Measurements from ENCODE around the gene KIAA0232.

KIAA0232 gene

GRCh38 chr4:6857009-6857882 lies 74.7 kb downstream of the KIAA0232 start:
- H3K27me3 ChIP-seq (ENCODE audit: low read depth, low read length) = no peaks in the 10 kb centered on the region
- H3K4me1 ChIP-seq (ENCODE audit: control insufficient read depth in 1 of 2, insufficient read depth in 2 of 2, low read length in 2 of 2) = peaks cover 0 to 16% of the 10 kb centered on the region in 2 donors
- H3K4me3 ChIP-seq (ENCODE audit: low read depth in 1 of 2, low read length in 2 of 2) = no peak overlapping the region
- H3K9me3 ChIP-seq (ENCODE audit: control insufficient read depth in 1 of 2, low read length in 2 of 2) = peaks cover 6% of the 10 kb centered on the region in 2 donors
- H3K36me3 ChIP-seq (ENCODE audit: control insufficient read depth in 1 of 2, insufficient read depth in 2 of 2, low read length in 2 of 2) = peaks cover 28 to 33% of the 10 kb centered on the region in 2 donors
- no peak overlapping the region for H3K27ac ChIP-seq (ENCODE audit: low read length)

- no peak overlapping the region for H3K27ac ChIP-seq (ENCODE audit: low read length)
- peaks cover 0 to 16% of the 10 kb centered on the region in 2 donors for H3K4me1 ChIP-seq (ENCODE audit: control insufficient read depth in 1 of 2, insufficient read depth in 2 of 2, low read length in 2 of 2)
- H3K36me3 ChIP-seq (ENCODE audit: control insufficient read depth in 1 of 2, insufficient read depth in 2 of 2, low read length in 2 of 2) = peaks cover 42 to 45% of the 10 kb centered on the region in 2 donors
- no peaks in the 10 kb centered on the region for H3K9me3 ChIP-seq (ENCODE audit: control insufficient read depth in 1 of 2, low read length in 2 of 2)
- H3K27me3 ChIP-seq (ENCODE audit: low read depth, low read length) = no peaks in the 10 kb centered on the region
- H3K4me3 ChIP-seq (ENCODE audit: low read depth in 1 of 2, low read length in 2 of 2) = no peak overlapping the region
Observed at GRCh38 chr4:6858997-6859396, 76.5 kb downstream of the KIAA0232 start.

- Histone ChIP-seq H3K27ac (ENCODE audit: low read length) (no peak overlapping the region), H3K27me3 (ENCODE audit: low read depth, low read length) (no peaks in the 10 kb centered on the region), H3K4me1 (ENCODE audit: control insufficient read depth in 1 of 2, insufficient read depth in 2 of 2, low read length in 2 of 2) (peaks cover 0 to 16% of the 10 kb centered on the region in 2 donors), H3K36me3 (ENCODE audit: control insufficient read depth in 1 of 2, insufficient read depth in 2 of 2, low read length in 2 of 2) (peaks cover 42 to 47% of the 10 kb centered on the region in 2 donors), H3K4me3 (ENCODE audit: low read depth in 1 of 2, low read length in 2 of 2) (no peak overlapping the region), H3K9me3 (ENCODE audit: control insufficient read depth in 1 of 2, low read length in 2 of 2) (no peaks in the 10 kb centered on the region)
Observed at GRCh38 chr4:6859543-6859942, 77.0 kb downstream of the KIAA0232 start.

- no peak overlapping the region for H3K27ac ChIP-seq (ENCODE audit: low read length)
- no peaks in the 10 kb centered on the region for H3K27me3 ChIP-seq (ENCODE audit: low read depth, low read length)
- H3K4me3 ChIP-seq (ENCODE audit: low read depth in 1 of 2, low read length in 2 of 2) = no peak overlapping the region
Observed at GRCh38 chr4:6868386-6868785, 85.9 kb downstream of the KIAA0232 start.

GRCh38 chr4:6869944-6870343 lies 87.4 kb downstream of the KIAA0232 start:
- no peaks in the 10 kb centered on the region for H3K27me3 ChIP-seq (ENCODE audit: low read depth, low read length)
- H3K36me3 ChIP-seq (ENCODE audit: control insufficient read depth in 1 of 2, insufficient read depth in 2 of 2, low read length in 2 of 2) = peaks cover 17 to 56% of the 10 kb centered on the region in 2 donors
- H3K27ac ChIP-seq (ENCODE audit: low read length) = no peak overlapping the region
- peaks cover 0 to 4% of the 10 kb centered on the region in 2 donors for H3K4me1 ChIP-seq (ENCODE audit: control insufficient read depth in 1 of 2, insufficient read depth in 2 of 2, low read length in 2 of 2)
- H3K9me3 ChIP-seq (ENCODE audit: control insufficient read depth in 1 of 2, low read length in 2 of 2) = no peaks in the 10 kb centered on the region
- no peak overlapping the region for H3K4me3 ChIP-seq (ENCODE audit: low read depth in 1 of 2, low read length in 2 of 2)

More at GRCh38 chr4:6868386-6868785, 85.9 kb downstream of the KIAA0232 start:
- H3K4me1 ChIP-seq (ENCODE audit: control insufficient read depth in 1 of 2, insufficient read depth in 2 of 2, low read length in 2 of 2) = peaks cover 0 to 4% of the 10 kb centered on the region in 2 donors
- H3K36me3 ChIP-seq (ENCODE audit: control insufficient read depth in 1 of 2, insufficient read depth in 2 of 2, low read length in 2 of 2) = peaks cover 24 to 53% of the 10 kb centered on the region in 2 donors
- no peaks in the 10 kb centered on the region for H3K9me3 ChIP-seq (ENCODE audit: control insufficient read depth in 1 of 2, low read length in 2 of 2)

GRCh38 chr4:6873291-6873690 lies 90.8 kb downstream of the KIAA0232 start:
- no peak overlapping the region for H3K4me3 ChIP-seq (ENCODE audit: low read depth in 1 of 2, low read length in 2 of 2)
- no peaks in the 10 kb centered on the region for H3K27me3 ChIP-seq (ENCODE audit: low read depth, low read length)
- H3K36me3 ChIP-seq (ENCODE audit: control insufficient read depth in 1 of 2, insufficient read depth in 2 of 2, low read length in 2 of 2) = peaks cover 19 to 72% of the 10 kb centered on the region in 2 donors
- no peaks in the 10 kb centered on the region for H3K9me3 ChIP-seq (ENCODE audit: control insufficient read depth in 1 of 2, low read length in 2 of 2)
- no peak overlapping the region for H3K27ac ChIP-seq (ENCODE audit: low read length)
- peaks cover 0 to 4% of the 10 kb centered on the region in 2 donors for H3K4me1 ChIP-seq (ENCODE audit: control insufficient read depth in 1 of 2, insufficient read depth in 2 of 2, low read length in 2 of 2)

- Histone ChIP-seq H3K27ac (ENCODE audit: low read length) (no peak overlapping the region), H3K36me3 (ENCODE audit: control insufficient read depth in 1 of 2, insufficient read depth in 2 of 2, low read length in 2 of 2) (peaks cover 22 to 71% of the 10 kb centered on the region in 2 donors), H3K9me3 (ENCODE audit: control insufficient read depth in 1 of 2, low read length in 2 of 2) (no peaks in the 10 kb centered on the region), H3K4me3 (ENCODE audit: low read depth in 1 of 2, low read length in 2 of 2) (no peak overlapping the region), H3K27me3 (ENCODE audit: low read depth, low read length) (no peaks in the 10 kb centered on the region), H3K4me1 (ENCODE audit: control insufficient read depth in 1 of 2, insufficient read depth in 2 of 2, low read length in 2 of 2) (peaks cover 0 to 4% of the 10 kb centered on the region in 2 donors)
Observed at GRCh38 chr4:6873792-6874461, 91.4 kb downstream of the KIAA0232 start.

- no peaks in the 10 kb centered on the region for H3K27me3 ChIP-seq (ENCODE audit: low read depth, low read length)
- no peak overlapping the region for H3K27ac ChIP-seq (ENCODE audit: low read length)
- no peaks in the 10 kb centered on the region for H3K9me3 ChIP-seq (ENCODE audit: control insufficient read depth in 1 of 2, low read length in 2 of 2)
- H3K4me3 ChIP-seq (ENCODE audit: low read depth in 1 of 2, low read length in 2 of 2) = no peak overlapping the region
- H3K4me1 ChIP-seq (ENCODE audit: control insufficient read depth in 1 of 2, insufficient read depth in 2 of 2, low read length in 2 of 2) = no peaks in the 10 kb centered on the region
- H3K36me3 ChIP-seq (ENCODE audit: control insufficient read depth in 1 of 2, insufficient read depth in 2 of 2, low read length in 2 of 2) = peaks cover 27 to 75% of the 10 kb centered on the region in 2 donors
Observed at GRCh38 chr4:6874981-6875380, 92.5 kb downstream of the KIAA0232 start.

- Histone ChIP-seq H3K4me1 (ENCODE audit: control insufficient read depth in 1 of 2, insufficient read depth in 2 of 2, low read length in 2 of 2) (no peaks in the 10 kb centered on the region), H3K36me3 (ENCODE audit: control insufficient read depth in 1 of 2, insufficient read depth in 2 of 2, low read length in 2 of 2) (peaks cover 30 to 77% of the 10 kb centered on the region in 2 donors), H3K9me3 (ENCODE audit: control insufficient read depth in 1 of 2, low read length in 2 of 2) (no peaks in the 10 kb centered on the region), H3K27ac (ENCODE audit: low read length) (no peak overlapping the region), H3K4me3 (ENCODE audit: low read depth in 1 of 2, low read length in 2 of 2) (no peak overlapping the region), H3K27me3 (ENCODE audit: low read depth, low read length) (no peaks in the 10 kb centered on the region)
Observed at GRCh38 chr4:6875431-6875831, 92.9 kb downstream of the KIAA0232 start.

GRCh38 chr4:6876440-6876839 lies 93.9 kb downstream of the KIAA0232 start:
- Histone ChIP-seq H3K27me3 (ENCODE audit: low read depth, low read length) (no peaks in the 10 kb centered on the region), H3K27ac (ENCODE audit: low read length) (no peak overlapping the region), H3K36me3 (ENCODE audit: control insufficient read depth in 1 of 2, insufficient read depth in 2 of 2, low read length in 2 of 2) (peaks cover 39 to 85% of the 10 kb centered on the region in 2 donors), H3K4me3 (ENCODE audit: low read depth in 1 of 2, low read length in 2 of 2) (no peak overlapping the region), H3K9me3 (ENCODE audit: control insufficient read depth in 1 of 2, low read length in 2 of 2) (no peaks in the 10 kb centered on the region), H3K4me1 (ENCODE audit: control insufficient read depth in 1 of 2, insufficient read depth in 2 of 2, low read length in 2 of 2) (no peaks in the 10 kb centered on the region)

- peaks cover 39 to 85% of the 10 kb centered on the region in 2 donors for H3K36me3 ChIP-seq (ENCODE audit: control insufficient read depth in 1 of 2, insufficient read depth in 2 of 2, low read length in 2 of 2)
- no peak overlapping the region for H3K4me3 ChIP-seq (ENCODE audit: low read depth in 1 of 2, low read length in 2 of 2)
- H3K27me3 ChIP-seq (ENCODE audit: low read depth, low read length) = no peaks in the 10 kb centered on the region
- no peaks in the 10 kb centered on the region for H3K9me3 ChIP-seq (ENCODE audit: control insufficient read depth in 1 of 2, low read length in 2 of 2)
- H3K27ac ChIP-seq (ENCODE audit: low read length) = no peak overlapping the region
- H3K4me1 ChIP-seq (ENCODE audit: control insufficient read depth in 1 of 2, insufficient read depth in 2 of 2, low read length in 2 of 2) = no peaks in the 10 kb centered on the region
Observed at GRCh38 chr4:6877067-6877466, 94.5 kb downstream of the KIAA0232 start.

All from muscle layer of duodenum (tissue), 2 donors.